Trophoblast cell (in vitro differentiated cells and primary cell): ENCODE results near the gene SPDYC.

ENCODE experiments used
- DNase-seq, 2 donors: peaks; one replicate each; pipeline ENCODE4 v3.0.0-alpha.2; 2016
- H2AFZ ChIP-seq: 2 replicates; pipeline ENCODE4 v1.6.1; 2013; ENCODE audit warnings: low read length, moderate library complexity, mild to moderate bottlenecking; ENCODE audit not compliant: insufficient read depth, poor library complexity
- H2AK5ac ChIP-seq: 2 replicates; pipeline ENCODE4 v1.6.1; 2013; ENCODE audit warnings: mild to moderate bottlenecking, low read length
- H2BK120ac ChIP-seq: 2 replicates; pipeline ENCODE4 v1.6.1; 2013; ENCODE audit warnings: low read length, mild to moderate bottlenecking, moderate library complexity; ENCODE audit not compliant: insufficient read depth, poor library complexity
- H2BK12ac ChIP-seq: 2 replicates; pipeline ENCODE4 v1.6.1; 2013; ENCODE audit warnings: mild to moderate bottlenecking, low read length, moderate library complexity
- H2BK5ac ChIP-seq: 2 replicates; pipeline ENCODE4 v1.6.1; 2013; ENCODE audit warnings: low read length, low read depth, moderate library complexity, mild to moderate bottlenecking; ENCODE audit not compliant: poor library complexity
- H3K14ac ChIP-seq: 2 replicates; pipeline ENCODE4 v1.6.1; 2013; ENCODE audit warnings: mild to moderate bottlenecking, low read length
- H3K18ac ChIP-seq: 2 replicates; pipeline ENCODE4 v1.6.1; 2013; ENCODE audit warnings: mild to moderate bottlenecking, low read length
- H3K23ac ChIP-seq: 2 replicates; pipeline ENCODE4 v1.6.1; 2013; ENCODE audit warnings: low read length
- H3K27ac ChIP-seq: 2 replicates; pipeline ENCODE4 v1.5.1; 2013; ENCODE audit warnings: low read depth, mild to moderate bottlenecking, inconsistent platforms, low read length, moderate library complexity
- H3K27me3 ChIP-seq: 2 replicates; pipeline ENCODE4 v1.6.1; 2013; ENCODE audit warnings: inconsistent platforms, mild to moderate bottlenecking, low read length, moderate library complexity; ENCODE audit not compliant: insufficient read depth
- H3K36me3 ChIP-seq, 2 experiments: 1 replicate in 1 of 2; 2 replicates in 1 of 2; pipeline ENCODE4 v1.6.1; 2013; ENCODE audit warnings: low read length in 2 of 2, mild to moderate bottlenecking in 2 of 2, moderate library complexity in 1 of 2; ENCODE audit not compliant: insufficient read depth in 2 of 2, control insufficient read depth in 1 of 2
- H3K4ac ChIP-seq: 2 replicates; pipeline ENCODE4 v1.6.1; 2013; ENCODE audit warnings: low read depth, mild to moderate bottlenecking, low read length, moderate library complexity
- H3K4me1 ChIP-seq, 2 experiments: 1 replicate in 1 of 2; 2 replicates in 1 of 2; pipeline ENCODE4 v1.6.1; 2013; ENCODE audit warnings: low read length in 2 of 2, mild to moderate bottlenecking in 2 of 2, moderate library complexity in 1 of 2; ENCODE audit not compliant: insufficient read depth in 2 of 2, control insufficient read depth in 1 of 2
- H3K4me2 ChIP-seq: 2 replicates; pipeline ENCODE4 v1.6.1; 2013; ENCODE audit warnings: inconsistent platforms, mild to moderate bottlenecking, low read length, moderate library complexity
- H3K4me3 ChIP-seq: 2 replicates; pipeline ENCODE4 v1.5.1; 2013; ENCODE audit warnings: mild to moderate bottlenecking, low read depth, low read length, inconsistent platforms
- H3K79me1 ChIP-seq: one replicate; pipeline ENCODE4 v1.6.1; 2013; ENCODE audit warnings: low read length
- H3K79me2 ChIP-seq: 2 replicates; pipeline ENCODE4 v1.6.1; 2013; ENCODE audit warnings: low read length, mild to moderate bottlenecking; ENCODE audit not compliant: control insufficient read depth, insufficient read depth, poor library complexity
- H3K9ac ChIP-seq: 2 replicates; pipeline ENCODE4 v1.6.1; 2013; ENCODE audit warnings: mild to moderate bottlenecking, low read length
- H3K9me3 ChIP-seq: 2 replicates; pipeline ENCODE4 v1.6.1; 2013; ENCODE audit warnings: low read depth, mild to moderate bottlenecking, control low read depth, inconsistent platforms, low read length; ENCODE audit not compliant: insufficient read depth
- H4K12ac ChIP-seq: 2 replicates; pipeline ENCODE4 v1.6.1; 2013; ENCODE audit warnings: low read depth, mild to moderate bottlenecking, low read length, moderate library complexity
- H4K8ac ChIP-seq: 2 replicates; pipeline ENCODE4 v1.6.1; 2013; ENCODE audit warnings: low read depth, mild to moderate bottlenecking, low read length, moderate library complexity
- H4K91ac ChIP-seq: one replicate; pipeline ENCODE4 v1.6.1; 2013; ENCODE audit warnings: low read depth, mild to moderate bottlenecking, low read length, moderate library complexity
- WGBS: extraction: QIAGEN DNeasy Blood & Tissue Kit; methylation state at CpG from one replicate; pipeline ENCODE4 v1.1.7; 2013; ENCODE audit warnings: missing lambda C conversion rate; ENCODE audit not compliant: insufficient read length, insufficient coverage; ENCODE audit errors: extremely low coverage; 5-methylcytosine and 5-hydroxymethylcytosine counted together

SPDYC gene

DNA sequence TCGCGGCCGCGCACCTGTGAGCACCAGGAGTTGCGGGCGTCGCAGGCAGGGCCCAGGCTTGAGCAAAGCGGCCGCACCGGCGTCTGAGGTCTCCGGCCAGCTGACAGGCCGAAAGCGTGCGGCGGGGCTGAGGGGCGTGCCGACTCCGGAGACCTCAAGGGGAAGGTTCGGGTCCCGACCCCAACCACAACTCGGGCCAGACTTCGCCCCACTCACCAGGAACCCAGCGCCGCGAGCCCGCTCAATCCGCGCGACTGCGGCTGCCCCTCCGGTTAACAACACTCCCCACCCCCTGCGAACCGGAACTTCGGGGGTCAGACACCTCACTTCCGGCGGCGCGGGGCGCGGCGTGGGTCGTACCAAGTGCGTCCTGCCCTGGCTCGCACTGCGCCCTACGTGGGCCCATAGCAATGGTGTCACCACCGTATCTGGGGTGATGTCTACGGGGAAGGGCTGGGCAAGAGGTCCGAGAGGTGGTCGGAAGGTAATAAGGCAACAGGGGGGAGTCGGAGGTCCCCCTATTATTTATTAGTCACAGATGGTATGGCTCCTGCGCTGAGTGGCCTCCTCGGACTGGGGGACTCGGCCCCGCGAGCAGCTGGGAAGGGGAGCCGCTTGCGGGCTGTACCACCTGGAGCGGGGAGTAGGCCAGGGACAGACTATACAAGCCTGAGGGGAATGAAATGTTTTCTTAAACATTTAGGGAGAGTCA, 35.6 kb upstream of the SPDYC start, which contains the start of gene SYVN1:
Gene SYVN1 (minus strand): TSS at position 280 of the 712 bp plus-strand sequence. CDS start 918 bp downstream, outside the sequence.
- Histone ChIP-seq H3K4me3 (peak within 1 kb of the TSS; percentile 90), H4K12ac (peak within 1 kb of the TSS; percentile 66), H3K27me3 (no peaks in the 10 kb centered on the region), H3K79me1 (peaks cover 11% of the 10 kb centered on the region), H3K4me1 (peaks cover 7 to 12% of the 10 kb centered on the region in 2 experiments), H4K91ac (peak within 1 kb of the TSS; percentile 88), H2BK12ac (peak within 1 kb of the TSS; percentile 16), H2BK5ac (peak within 1 kb of the TSS; percentile 89), H3K27ac (peak within 1 kb of the TSS; percentile 92), H3K4ac (peak within 1 kb of the TSS; percentile 37), H3K14ac (peak within 1 kb of the TSS; percentile 60), H2AFZ (peak within 1 kb of the TSS; percentile 65), H3K36me3 (peaks cover 34 to 37% of the 10 kb centered on the region in 2 experiments), H2BK120ac (peak within 1 kb of the TSS; percentile 73), H3K18ac (peak within 1 kb of the TSS; percentile 76), H2AK5ac (peak within 1 kb of the TSS; percentile 76), H3K23ac (no peak within 1 kb of the TSS), H3K9ac (peak within 1 kb of the TSS; percentile 97), H3K79me2 (peaks cover 9% of the 10 kb centered on the region), H4K8ac (peak within 1 kb of the TSS; percentile 88), H3K4me2 (peak within 1 kb of the TSS; percentile 85), H3K9me3 (peaks cover 1% of the 10 kb centered on the region)
- peak; percentile 87 to 89 for DNase-seq
- WGBS: no CpG with 5 or more reads among the region's 60 CpGs

DNA sequence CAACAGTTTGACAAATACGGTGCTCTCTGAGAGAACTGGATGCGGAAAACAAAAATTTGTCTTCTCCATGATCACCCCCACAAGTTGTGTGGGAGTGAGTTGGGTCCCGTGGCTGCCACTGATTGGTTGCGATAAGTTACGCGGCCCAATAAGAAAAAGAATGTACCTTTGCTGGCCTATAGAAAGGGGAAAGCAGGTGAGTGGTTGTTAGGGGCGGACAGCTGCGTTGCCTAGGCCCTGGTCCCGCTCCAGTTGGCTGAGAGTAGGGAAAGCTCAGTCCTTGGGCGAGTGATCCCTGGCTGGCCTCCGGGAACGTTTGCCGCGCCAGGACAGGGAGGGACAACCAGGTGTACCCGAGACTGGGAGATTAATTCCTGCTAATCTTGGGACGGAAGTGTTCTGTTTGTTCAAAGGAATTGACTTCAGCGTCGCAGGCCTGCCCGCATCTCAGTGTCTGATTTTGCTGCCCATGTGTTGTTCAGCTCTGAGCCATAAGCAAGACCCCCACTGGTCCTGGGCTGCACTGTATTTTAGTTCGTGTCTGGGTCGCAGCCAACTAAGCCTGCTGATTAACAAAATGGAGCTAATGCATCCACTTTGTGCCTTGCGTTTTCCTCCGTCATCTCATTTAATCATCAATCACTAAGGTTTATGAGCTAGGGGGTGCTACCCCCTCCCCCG, 34.9 kb upstream of the SPDYC start:
- Histone ChIP-seq H3K4me3 (peak overlapping the region; percentile 90), H2AFZ (peak overlapping the region; percentile 13), H4K8ac (peak overlapping the region; percentile 88), H2BK12ac (no peak overlapping the region), H3K18ac (no peak overlapping the region), H3K4ac (no peak overlapping the region), H3K4me2 (peak overlapping the region; percentile 85), H3K23ac (no peak overlapping the region), H3K79me2 (peaks cover 9% of the 10 kb centered on the region), H4K12ac (peak overlapping the region; percentile 66), H4K91ac (peak overlapping the region; percentile 88), H3K14ac (peak overlapping the region; percentile 60), H2AK5ac (no peak overlapping the region), H3K79me1 (peaks cover 11% of the 10 kb centered on the region), H3K9ac (peak overlapping the region; percentile 97), H3K27ac (peak overlapping the region; percentile 92), H3K9me3 (peaks cover 1% of the 10 kb centered on the region), H3K36me3 (peaks cover 27 to 30% of the 10 kb centered on the region in 2 experiments), H2BK120ac (no peak overlapping the region), H3K4me1 (peaks cover 7 to 12% of the 10 kb centered on the region in 2 experiments), H2BK5ac (no peak overlapping the region), H3K27me3 (no peaks in the 10 kb centered on the region)
- no CpG with 5 or more reads among the region's 24 CpGs for WGBS
- DNase-seq: peak; percentile 95

DNA sequence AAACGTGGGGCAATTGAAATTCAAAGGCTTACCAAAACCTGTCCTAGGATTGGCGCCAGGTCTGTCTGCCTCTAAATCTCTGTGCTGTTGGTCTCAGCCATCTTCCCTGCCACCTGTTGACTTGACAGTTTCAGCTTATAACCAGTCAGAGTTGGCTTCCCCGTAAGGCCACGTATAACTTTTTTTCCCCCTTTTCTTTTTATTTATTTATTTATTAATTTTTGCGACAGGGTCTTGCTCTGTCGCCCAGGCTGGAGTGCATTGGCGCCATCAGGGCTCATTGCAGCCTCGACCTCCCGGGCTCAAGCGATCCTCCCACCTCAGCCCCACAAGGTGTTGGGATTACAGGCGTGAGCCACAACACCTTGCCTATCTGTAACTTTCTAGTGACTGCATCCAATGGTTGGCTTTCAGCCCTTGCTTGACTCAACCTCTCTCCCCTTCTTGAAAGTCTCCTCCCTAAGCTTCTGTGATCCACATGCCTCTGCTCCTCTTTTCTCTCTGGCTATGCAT, 34.3 kb upstream of the SPDYC start:
- H2AFZ ChIP-seq: no peak overlapping the region
- H3K4me2 ChIP-seq: peak overlapping the region; percentile 85
- peaks cover 9% of the 10 kb centered on the region for H3K79me2 ChIP-seq
- H3K4me3 ChIP-seq: no peak overlapping the region
- peak overlapping the region; percentile 12 for H4K8ac ChIP-seq
- H3K18ac ChIP-seq: no peak overlapping the region
- H2BK12ac ChIP-seq: no peak overlapping the region
- no CpG with 5 or more reads among the region's 11 CpGs for WGBS
- no peak overlapping the region for H2BK120ac ChIP-seq
- DNase-seq: no peak
- H3K14ac ChIP-seq: no peak overlapping the region
- no peaks in the 10 kb centered on the region for H3K27me3 ChIP-seq
- H3K4me1 ChIP-seq: peaks cover 7 to 12% of the 10 kb centered on the region in 2 experiments
- H2AK5ac ChIP-seq: no peak overlapping the region
- H3K36me3 ChIP-seq: peaks cover 22 to 24% of the 10 kb centered on the region in 2 experiments
- H4K12ac ChIP-seq: no peak overlapping the region
- peaks cover 11% of the 10 kb centered on the region for H3K79me1 ChIP-seq
- no peak overlapping the region for H3K9ac ChIP-seq
- no peak overlapping the region for H3K27ac ChIP-seq
- H3K4ac ChIP-seq: no peak overlapping the region
- H2BK5ac ChIP-seq: no peak overlapping the region
- H3K9me3 ChIP-seq: peaks cover 1% of the 10 kb centered on the region
- H4K91ac ChIP-seq: peak overlapping the region; percentile 40
- no peak overlapping the region for H3K23ac ChIP-seq

DNA sequence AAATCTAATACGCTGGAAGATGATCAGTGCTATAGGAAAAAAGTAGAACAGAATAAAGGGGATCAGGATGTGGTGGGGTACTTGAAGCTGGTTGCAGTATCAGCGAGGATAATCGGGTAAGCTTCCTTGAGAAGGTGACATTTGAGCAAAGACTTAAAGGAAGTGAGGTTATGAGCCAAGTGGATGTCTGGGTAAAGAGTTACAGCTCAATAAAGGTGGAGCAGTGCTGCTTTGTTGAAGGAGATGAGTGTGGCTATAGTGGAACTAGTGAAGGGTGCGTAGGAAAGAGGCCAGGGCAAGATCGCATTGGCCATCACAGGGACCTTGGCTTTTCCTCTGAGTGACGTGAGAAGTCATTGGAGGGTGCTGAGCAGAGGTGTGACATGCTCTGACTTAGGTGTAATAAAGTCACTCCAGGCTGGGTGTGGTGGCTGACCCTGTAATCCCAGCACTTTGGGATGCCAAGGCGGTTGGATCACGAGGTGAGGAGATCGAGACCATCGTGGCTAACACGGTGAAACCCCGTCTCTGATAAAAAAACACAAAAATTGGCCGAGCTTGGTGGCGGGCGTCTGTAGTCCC, 33.4 kb upstream of the SPDYC start:
- Histone ChIP-seq H2BK12ac (no peak overlapping the region), H2BK120ac (no peak overlapping the region), H4K8ac (no peak overlapping the region), H3K36me3 (peaks cover 13 to 15% of the 10 kb centered on the region in 2 experiments), H3K27me3 (no peaks in the 10 kb centered on the region), H3K9me3 (peaks cover 1% of the 10 kb centered on the region), H3K4ac (no peak overlapping the region), H3K4me2 (no peak overlapping the region), H4K91ac (no peak overlapping the region), H3K27ac (no peak overlapping the region), H4K12ac (no peak overlapping the region), H3K79me1 (peaks cover 11% of the 10 kb centered on the region), H2AFZ (no peak overlapping the region), H3K14ac (no peak overlapping the region), H2AK5ac (no peak overlapping the region), H2BK5ac (no peak overlapping the region), H3K4me1 (peaks cover 7 to 12% of the 10 kb centered on the region in 2 experiments), H3K23ac (peak overlapping the region; percentile 30), H3K79me2 (peaks cover 9% of the 10 kb centered on the region), H3K9ac (no peak overlapping the region), H3K18ac (no peak overlapping the region), H3K4me3 (no peak overlapping the region)
- no peak for DNase-seq
- no CpG with 5 or more reads among the region's 15 CpGs for WGBS
